Effector memory CD8-positive, alpha-beta T cell (primary cell): ENCODE measurements around the gene CDHR1.

Experiments
- ATAC-seq: fragments of 150-1000 bp; cut with Tn5 transposase; replicated peaks from 2 replicates; pipeline ENCODE4 v1.10.0; 2021; ENCODE audit warnings: mild to moderate bottlenecking, moderate library complexity
- DNase-seq, 3 experiments: peaks; one replicate each; pipeline ENCODE4 v3.0.0; 2021
- H3K27ac Mint-ChIP-seq, 2 donors: one replicate each; pipeline ENCODE4 v1.8.0; 2022; ENCODE audit warnings: mild to moderate bottlenecking in 2 of 2, mixed read lengths in 2 of 2, moderate library complexity in 2 of 2
- H3K27me3 Mint-ChIP-seq, 2 donors: one replicate each; pipeline ENCODE4 v1.8.0; 2022; ENCODE audit warnings: mixed read lengths in 2 of 2
- H3K36me3 Mint-ChIP-seq: one replicate; pipeline ENCODE4 v1.8.0; 2022; ENCODE audit warnings: mild to moderate bottlenecking, moderate library complexity, mixed read lengths; ENCODE audit not compliant: insufficient read depth
- H3K4me1 Mint-ChIP-seq, 2 donors: one replicate each; pipeline ENCODE4 v1.8.0; 2022; ENCODE audit warnings: low read depth in 2 of 2, mixed read lengths in 2 of 2
- H3K4me3 Mint-ChIP-seq, 2 donors: one replicate each; pipeline ENCODE4 v1.8.0; 2022; ENCODE audit warnings: mild to moderate bottlenecking in 2 of 2, mixed read lengths in 2 of 2, moderate library complexity in 2 of 2
- H3K9me3 Mint-ChIP-seq, 2 donors: one replicate each; pipeline ENCODE4 v1.8.0; 2022; ENCODE audit warnings: mixed read lengths in 2 of 2

CDHR1 gene

DNA sequence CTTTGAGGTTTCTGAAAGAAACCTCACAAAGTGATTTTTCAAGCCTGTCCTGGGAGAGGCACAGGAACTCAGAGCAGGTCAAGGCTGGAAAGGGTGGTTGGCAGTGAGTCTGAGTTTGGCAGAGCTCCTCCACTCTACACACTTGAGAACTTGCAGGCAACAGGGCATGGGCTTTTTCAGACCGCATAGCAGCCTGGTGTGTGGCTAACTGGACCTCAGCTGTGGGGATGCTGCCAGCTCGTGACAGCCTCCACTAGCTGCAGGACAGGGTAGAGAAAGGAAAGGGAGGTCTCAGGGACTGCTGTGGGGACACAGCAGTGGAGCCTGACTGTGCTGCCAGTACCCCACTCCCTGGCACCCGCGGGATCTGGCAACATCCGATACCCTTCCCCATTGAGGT lies 2.6 kb downstream of the CDHR1 start:
- no peak for ATAC-seq
- no peaks in the 10 kb centered on the region for H3K36me3 Mint-ChIP-seq
- no peak overlapping the region for H3K4me3 Mint-ChIP-seq
- H3K9me3 Mint-ChIP-seq, result no peaks in the 10 kb centered on the region
- peaks cover 8 to 21% of the 10 kb centered on the region in 2 donors for H3K4me1 Mint-ChIP-seq
- DNase-seq, result no peak
- H3K27ac Mint-ChIP-seq, result peak overlapping the region in 1 of 2 donors; percentile 46
- H3K27me3 Mint-ChIP-seq, result no peaks in the 10 kb centered on the region

DNA sequence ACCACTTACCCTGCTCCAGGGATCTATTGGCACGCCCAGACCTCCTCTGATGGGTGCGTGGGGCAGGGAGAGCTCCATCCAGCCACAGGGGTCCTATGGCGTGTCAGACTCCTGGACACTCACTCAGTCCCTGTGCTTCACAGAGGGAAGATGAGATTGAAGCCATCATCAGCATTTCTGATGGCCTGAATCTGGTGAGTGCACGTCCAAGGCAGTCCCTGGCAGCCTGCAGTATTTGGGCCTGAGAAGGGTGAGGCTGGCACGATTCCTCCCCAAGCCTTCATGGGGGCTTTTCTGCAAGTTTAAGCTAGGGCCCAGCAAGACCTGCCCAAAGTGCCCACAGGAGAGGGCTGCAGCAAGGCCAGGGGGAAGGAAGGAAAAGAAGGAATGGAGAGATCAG lies 3.3 kb downstream of the CDHR1 start:
- H3K4me3 Mint-ChIP-seq, result no peak overlapping the region

DNA sequence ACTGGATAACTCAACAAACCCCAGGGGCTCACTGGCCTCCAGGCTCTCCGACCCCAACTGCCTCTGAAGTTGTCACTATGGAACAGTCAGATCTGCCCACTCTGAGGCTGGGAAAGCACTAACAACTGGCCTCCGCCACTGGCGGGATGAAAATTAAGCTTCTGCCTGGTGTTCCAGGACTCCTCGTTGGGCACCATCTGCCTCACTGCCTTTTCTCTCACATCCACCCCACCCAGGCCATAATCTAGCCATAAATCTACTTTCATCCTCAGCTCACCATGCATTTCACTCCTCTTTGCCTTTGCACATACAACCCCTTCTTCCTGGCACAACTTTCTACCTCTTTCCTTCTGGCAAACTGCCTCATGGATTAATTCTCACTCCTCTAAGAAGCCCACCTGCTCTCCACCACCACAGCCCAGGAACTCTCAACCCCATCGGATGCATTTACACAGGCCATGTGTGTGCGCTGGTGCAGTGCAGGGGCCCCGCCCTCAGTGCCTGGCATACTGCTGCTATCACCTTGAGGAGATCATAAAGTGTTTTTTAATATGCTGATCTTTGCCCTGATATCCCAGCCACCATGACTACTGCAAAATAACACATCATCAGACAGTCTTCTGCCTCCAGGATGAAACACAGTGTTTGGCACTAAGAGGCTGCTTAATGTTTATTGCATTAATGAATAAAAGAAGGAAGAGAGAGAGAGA lies 4.0 kb downstream of the CDHR1 start:
- ATAC-seq, result no peak
- no peak overlapping the region for H3K4me3 Mint-ChIP-seq
- H3K36me3 Mint-ChIP-seq, result no peaks in the 10 kb centered on the region
- H3K4me1 Mint-ChIP-seq, result peaks cover 8 to 16% of the 10 kb centered on the region in 2 donors
- H3K27me3 Mint-ChIP-seq, result no peaks in the 10 kb centered on the region
- no peak overlapping the region for H3K27ac Mint-ChIP-seq
- H3K9me3 Mint-ChIP-seq, result no peaks in the 10 kb centered on the region
- DNase-seq, result no peak

More for the DNA sequence above, 3.3 kb downstream of the CDHR1 start:
- H3K27ac Mint-ChIP-seq, result no peak overlapping the region
- no peak for DNase-seq
- H3K27me3 Mint-ChIP-seq, result no peaks in the 10 kb centered on the region
- H3K4me1 Mint-ChIP-seq, result peaks cover 8 to 17% of the 10 kb centered on the region in 2 donors
- no peaks in the 10 kb centered on the region for H3K36me3 Mint-ChIP-seq
- no peaks in the 10 kb centered on the region for H3K9me3 Mint-ChIP-seq
- ATAC-seq, result no peak

DNA sequence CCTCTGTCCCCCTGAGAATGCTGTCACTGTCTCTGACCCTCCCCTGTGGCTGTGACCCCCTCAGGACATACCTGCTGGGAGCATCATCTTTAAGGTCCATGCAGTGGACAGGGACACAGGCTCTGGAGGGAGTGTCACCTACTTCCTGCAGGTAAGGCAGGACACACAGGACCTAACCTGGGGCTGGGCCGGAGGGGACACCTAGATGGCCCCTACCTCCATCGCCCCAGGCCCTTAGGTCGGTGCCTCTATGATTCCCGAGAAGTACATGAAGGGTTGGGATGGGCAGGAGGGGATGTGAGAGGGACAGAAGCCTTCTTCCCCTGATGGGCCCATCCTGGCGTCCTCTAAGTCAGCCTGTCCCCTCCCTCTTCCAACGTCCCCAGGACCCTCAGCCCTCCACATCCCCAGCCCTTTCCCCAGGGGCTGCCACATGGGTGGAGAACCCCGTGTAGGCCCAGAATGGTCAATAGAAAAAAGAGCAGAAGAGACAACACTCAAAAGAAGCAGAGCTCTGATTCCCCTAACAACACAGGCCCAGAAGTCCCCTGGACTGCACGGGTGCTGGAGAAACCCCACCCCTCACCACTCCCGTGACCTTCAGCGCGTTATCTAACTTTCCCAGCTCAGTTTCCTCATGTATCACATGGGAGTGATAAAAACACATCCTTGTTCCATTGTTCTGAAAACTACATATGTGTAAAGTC lies 6.4 kb downstream of the CDHR1 start:
- H3K9me3 Mint-ChIP-seq, result no peaks in the 10 kb centered on the region
- no peak overlapping the region for H3K4me3 Mint-ChIP-seq
- H3K4me1 Mint-ChIP-seq, result peaks cover 7 to 8% of the 10 kb centered on the region in 2 donors
- ATAC-seq, result no peak
- H3K27me3 Mint-ChIP-seq, result no peaks in the 10 kb centered on the region
- no peaks in the 10 kb centered on the region for H3K36me3 Mint-ChIP-seq
- peak overlapping the region in 1 of 2 donors; percentile 42 for H3K27ac Mint-ChIP-seq
- no peak for DNase-seq

DNA sequence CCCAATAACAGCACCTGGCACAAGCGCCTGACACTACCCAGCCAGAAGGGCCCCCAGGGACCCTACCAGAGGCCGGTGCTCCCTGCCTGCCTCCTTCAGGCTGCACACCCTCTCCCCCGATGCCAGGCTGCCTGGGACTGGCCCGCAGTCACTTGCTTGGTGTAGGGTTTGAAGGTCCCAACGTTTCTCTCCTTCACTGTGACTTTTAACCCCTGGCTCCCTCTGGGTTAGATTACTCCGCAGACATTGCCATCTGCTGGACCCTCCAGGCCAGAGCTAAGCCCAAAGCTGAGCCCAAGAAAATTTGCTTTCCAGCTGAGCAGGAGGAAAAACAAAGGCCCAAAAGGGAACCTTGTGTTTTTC lies 6.9 kb downstream of the CDHR1 start:
- H3K27ac Mint-ChIP-seq, result no peak overlapping the region
- no peaks in the 10 kb centered on the region for H3K27me3 Mint-ChIP-seq
- H3K4me1 Mint-ChIP-seq, result peaks cover 5 to 7% of the 10 kb centered on the region in 2 donors
- DNase-seq, result no peak
- H3K36me3 Mint-ChIP-seq, result no peaks in the 10 kb centered on the region
- H3K9me3 Mint-ChIP-seq, result no peaks in the 10 kb centered on the region
- no peak for ATAC-seq
- no peak overlapping the region for H3K4me3 Mint-ChIP-seq

DNA sequence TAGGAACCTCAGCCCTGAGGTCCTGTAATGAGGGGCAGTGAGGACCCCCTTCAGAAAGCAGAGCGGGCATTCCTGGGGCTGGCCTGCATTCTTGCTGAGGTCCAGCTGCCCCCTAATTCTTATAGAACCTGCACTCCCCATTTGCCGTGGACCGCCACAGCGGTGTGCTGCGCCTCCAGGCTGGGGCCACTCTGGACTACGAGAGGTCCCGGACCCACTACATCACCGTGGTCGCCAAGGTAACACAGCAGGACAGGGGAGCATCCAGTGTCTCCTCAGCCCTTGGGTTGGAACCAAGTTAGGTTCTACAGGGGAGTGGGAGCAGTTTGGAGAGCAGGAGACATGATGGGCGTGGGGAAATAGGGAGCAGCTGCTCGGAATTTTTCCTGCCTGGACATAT lies 7.3 kb downstream of the CDHR1 start:
- no peak for DNase-seq
- H3K36me3 Mint-ChIP-seq, result no peaks in the 10 kb centered on the region
- H3K9me3 Mint-ChIP-seq, result no peaks in the 10 kb centered on the region
- no peaks in the 10 kb centered on the region for H3K27me3 Mint-ChIP-seq
- peaks cover 5 to 7% of the 10 kb centered on the region in 2 donors for H3K4me1 Mint-ChIP-seq
- no peak for ATAC-seq
- no peak overlapping the region for H3K4me3 Mint-ChIP-seq
- H3K27ac Mint-ChIP-seq, result peak overlapping the region in 1 of 2 donors; percentile 28

DNA sequence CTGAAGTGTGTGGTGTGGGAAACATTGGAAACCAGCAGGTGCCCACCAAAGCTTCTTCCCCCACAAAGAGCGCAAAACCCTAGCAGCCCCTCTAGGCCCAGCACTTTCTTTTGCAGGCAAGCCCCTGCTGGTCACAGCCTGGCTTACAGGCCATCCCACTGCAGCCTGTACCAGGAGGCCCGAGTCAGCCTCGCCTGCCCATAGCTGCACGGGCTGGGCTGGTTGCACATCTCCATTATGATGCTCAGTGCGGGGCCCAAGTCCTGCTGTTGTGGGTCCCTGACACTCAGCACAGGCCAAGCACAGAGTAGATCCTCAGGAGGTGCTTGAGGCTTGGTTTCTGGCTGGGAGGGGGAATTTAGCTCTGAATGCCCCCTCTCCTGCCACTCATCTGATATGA lies 8.0 kb downstream of the CDHR1 start:
- Mint-ChIP-seq H3K4me1 (peaks cover 5 to 7% of the 10 kb centered on the region in 2 donors), H3K36me3 (no peaks in the 10 kb centered on the region), H3K27ac (peak overlapping the region in 1 of 2 donors; percentile 28), H3K9me3 (no peaks in the 10 kb centered on the region), H3K27me3 (no peaks in the 10 kb centered on the region), H3K4me3 (no peak overlapping the region)
- DNase-seq (no peak), ATAC-seq (no peak)

DNA sequence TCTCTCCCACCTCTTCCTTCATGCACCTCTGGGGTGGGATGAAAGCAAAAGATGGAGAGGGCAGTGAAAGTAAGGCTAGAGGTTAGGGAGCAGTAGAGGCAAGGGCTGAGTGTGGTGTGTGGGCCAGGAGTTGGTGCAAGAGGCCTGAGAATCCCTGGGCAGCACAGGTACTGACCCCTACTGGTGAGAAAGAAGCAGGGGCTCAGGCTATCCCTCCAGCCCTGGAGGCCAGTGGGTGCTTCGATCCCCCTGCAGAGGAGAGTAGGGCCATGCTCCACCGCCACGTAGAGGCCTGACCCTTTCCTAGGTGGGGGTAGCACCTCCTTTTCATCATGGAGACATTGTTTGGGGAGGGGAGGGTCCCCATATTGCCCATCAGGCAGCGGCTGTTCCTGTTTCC lies 9.8 kb downstream of the CDHR1 start:
- Mint-ChIP-seq H3K27ac (no peak overlapping the region), H3K4me1 (peaks cover 5 to 7% of the 10 kb centered on the region in 2 donors), H3K27me3 (no peaks in the 10 kb centered on the region), H3K4me3 (no peak overlapping the region), H3K36me3 (no peaks in the 10 kb centered on the region), H3K9me3 (no peaks in the 10 kb centered on the region)
- DNase-seq (no peak), ATAC-seq (peak; percentile 26)

DNA sequence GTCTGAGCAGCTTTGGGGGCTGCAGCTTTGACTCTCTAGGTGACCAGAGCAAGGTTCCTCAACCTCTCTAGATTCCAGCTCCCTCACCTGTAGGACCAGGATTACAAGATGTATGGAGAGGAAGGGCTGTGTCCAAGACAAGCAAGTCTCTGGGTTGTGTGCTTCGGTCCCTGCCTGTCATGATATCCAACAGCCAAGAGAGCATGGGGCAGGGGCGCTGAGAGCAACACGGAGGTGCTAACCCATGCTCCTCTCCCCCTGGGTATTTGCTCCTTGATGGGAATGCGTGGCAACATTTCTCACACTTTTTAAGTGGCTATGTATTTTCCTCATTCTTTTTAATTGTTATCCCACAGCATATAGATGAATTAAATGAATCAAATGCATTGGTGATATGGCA lies 10.3 kb downstream of the CDHR1 start:
- H3K4me1 Mint-ChIP-seq, result peaks cover 5 to 7% of the 10 kb centered on the region in 2 donors
- DNase-seq, result no peak
- H3K36me3 Mint-ChIP-seq, result no peaks in the 10 kb centered on the region
- H3K9me3 Mint-ChIP-seq, result no peaks in the 10 kb centered on the region
- H3K27me3 Mint-ChIP-seq, result no peaks in the 10 kb centered on the region
- no peak overlapping the region for H3K27ac Mint-ChIP-seq
- ATAC-seq, result no peak
- no peak overlapping the region for H3K4me3 Mint-ChIP-seq

DNA sequence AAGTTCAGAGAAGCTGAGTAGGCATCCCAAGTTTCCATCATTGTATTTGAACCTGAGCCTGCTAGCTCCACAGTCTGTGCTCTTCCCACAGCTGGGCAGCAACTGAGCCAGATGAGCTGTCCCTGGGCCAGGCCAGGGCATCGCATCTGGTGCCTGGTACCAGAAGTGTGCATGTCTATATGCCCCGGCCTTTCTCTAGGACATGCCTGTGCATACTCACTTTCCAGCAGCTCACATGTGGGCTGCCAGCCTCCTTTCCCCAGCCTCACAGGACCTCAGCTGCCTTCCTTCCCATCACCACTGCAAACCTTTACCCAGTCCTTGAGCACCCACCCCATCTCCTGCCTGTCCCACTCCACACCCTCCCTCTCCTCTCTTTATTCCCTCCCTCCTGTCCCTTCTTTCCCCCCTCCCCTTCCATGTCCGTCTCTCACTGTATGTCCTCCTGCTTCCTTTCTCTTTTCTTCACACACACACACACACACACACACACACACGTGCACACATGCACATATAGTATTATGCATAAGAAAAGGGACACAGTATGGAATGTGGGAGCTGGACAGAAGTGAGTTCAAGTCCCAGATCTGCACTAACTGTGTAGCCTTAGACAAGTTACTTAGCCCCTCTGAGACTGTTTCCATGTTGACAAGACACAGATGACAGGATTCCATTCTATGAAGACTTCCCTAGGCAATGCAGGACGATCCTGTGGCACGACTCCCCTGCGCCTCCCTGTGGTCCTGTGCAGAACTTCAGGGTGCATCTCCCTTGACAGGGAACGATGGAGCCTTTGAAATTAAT lies 10.9 kb downstream of the CDHR1 start:
- Mint-ChIP-seq H3K27ac (peak overlapping the region in 1 of 2 donors; percentile 58), H3K9me3 (no peaks in the 10 kb centered on the region)
- peak; percentile 97 for ATAC-seq

DNA sequence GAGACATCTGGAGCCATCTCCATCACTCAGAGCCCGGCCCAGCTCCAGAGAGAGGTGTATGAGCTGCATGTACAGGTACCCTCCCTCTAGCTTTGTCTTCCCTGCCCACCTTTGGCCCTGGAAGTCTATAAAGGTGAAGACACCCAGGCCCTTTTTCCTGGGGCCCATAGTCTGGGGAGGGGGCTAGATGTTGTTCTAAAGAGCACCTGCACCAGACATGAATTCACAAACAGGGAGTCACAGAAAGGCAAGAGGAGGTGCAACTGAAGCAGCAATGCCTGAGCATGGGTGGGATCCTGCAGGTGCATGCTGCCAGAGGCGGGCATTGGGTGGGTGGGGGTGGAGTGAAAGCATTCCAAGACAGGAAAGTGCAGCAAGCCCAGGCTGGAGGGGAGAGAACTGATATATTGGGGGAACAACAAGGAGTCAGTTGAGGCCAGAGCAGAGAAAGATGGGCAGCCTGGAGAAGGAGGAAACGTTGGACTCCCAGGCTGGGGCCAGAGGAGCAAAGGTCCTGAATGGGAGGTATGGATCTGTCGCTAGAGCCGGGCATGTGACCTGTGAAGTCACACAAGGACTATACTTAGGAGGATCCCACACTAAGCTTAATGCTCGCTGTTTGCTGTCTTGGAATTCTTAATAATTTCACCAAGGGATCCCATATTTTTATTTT lies 11.7 kb downstream of the CDHR1 start:
- no peaks in the 10 kb centered on the region for H3K27me3 Mint-ChIP-seq
- no peaks in the 10 kb centered on the region for H3K9me3 Mint-ChIP-seq
- no peaks in the 10 kb centered on the region for H3K36me3 Mint-ChIP-seq
- H3K4me3 Mint-ChIP-seq, result no peak overlapping the region
- peak overlapping the region in 1 of 2 donors; percentile 58 for H3K27ac Mint-ChIP-seq
- ATAC-seq (no peak), DNase-seq (no peak)
- H3K4me1 Mint-ChIP-seq, result peaks cover 5 to 7% of the 10 kb centered on the region in 2 donors

More for the DNA sequence above, 10.9 kb downstream of the CDHR1 start:
- Mint-ChIP-seq H3K36me3 (no peaks in the 10 kb centered on the region), H3K27me3 (no peaks in the 10 kb centered on the region), H3K4me1 (peaks cover 5 to 7% of the 10 kb centered on the region in 2 donors), H3K4me3 (no peak overlapping the region)
- DNase-seq, result peak; percentile 78 to 81 (median 81)

DNA sequence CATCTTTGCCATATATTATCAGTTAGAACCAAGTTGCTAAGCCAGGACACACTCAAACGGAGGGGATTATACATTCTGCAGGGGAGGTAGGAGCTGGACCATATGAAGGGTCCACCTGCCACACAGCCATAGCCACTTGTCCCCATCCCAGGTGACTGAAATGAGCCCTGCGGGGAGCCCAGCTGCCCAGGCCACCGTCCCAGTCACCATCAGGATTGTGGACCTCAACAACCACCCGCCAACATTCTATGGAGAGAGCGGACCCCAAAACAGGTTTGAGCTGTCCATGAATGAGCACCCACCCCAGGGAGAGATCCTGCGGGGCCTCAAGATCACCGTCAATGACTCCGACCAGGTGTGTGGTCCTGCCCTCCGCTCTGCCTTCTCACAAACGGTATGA lies 13.7 kb downstream of the CDHR1 start:
- Mint-ChIP-seq H3K27ac (no peak overlapping the region), H3K4me3 (no peak overlapping the region), H3K9me3 (no peaks in the 10 kb centered on the region), H3K36me3 (no peaks in the 10 kb centered on the region), H3K4me1 (peaks cover 5 to 7% of the 10 kb centered on the region in 2 donors), H3K27me3 (no peaks in the 10 kb centered on the region)
- no peak for DNase-seq
- ATAC-seq, result no peak

DNA sequence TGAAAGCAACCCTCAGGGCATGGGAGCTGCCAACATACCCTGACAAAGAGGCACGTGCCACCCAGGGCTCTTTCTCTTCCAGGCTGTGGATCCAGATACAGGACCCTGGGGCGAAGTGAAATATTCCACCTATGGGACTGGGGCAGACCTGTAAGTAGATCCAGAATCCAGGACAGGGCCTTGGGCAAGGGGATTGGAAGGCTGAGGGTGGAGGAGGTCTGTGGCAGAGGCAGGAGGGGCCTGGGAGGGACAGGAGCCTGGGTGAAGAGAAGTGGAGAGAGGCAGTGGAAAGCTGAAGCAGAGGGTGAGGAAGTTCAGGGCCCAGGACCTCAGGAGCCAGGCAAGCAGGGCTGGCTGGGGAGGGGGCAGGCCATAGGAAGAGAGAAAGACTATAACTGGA lies 17.2 kb downstream of the CDHR1 start:
- no peaks in the 10 kb centered on the region for H3K27me3 Mint-ChIP-seq
- H3K4me1 Mint-ChIP-seq, result no peaks in the 10 kb centered on the region
- no peak overlapping the region for H3K4me3 Mint-ChIP-seq
- ATAC-seq (no peak), DNase-seq (no peak)
- no peaks in the 10 kb centered on the region for H3K9me3 Mint-ChIP-seq
- H3K36me3 Mint-ChIP-seq, result no peaks in the 10 kb centered on the region
- peak overlapping the region in 1 of 2 donors; percentile 38 for H3K27ac Mint-ChIP-seq
